PFSK-1 (cell line): ENCODE measurements around the gene TGM5.

Experiments used
- FOXP2 ChIP-seq: optimal IDR thresholded peaks from 2 replicates; pipeline ENCODE3; 2011; ENCODE audit warnings: borderline replicate concordance, control low read depth, inconsistent platforms; ENCODE audit not compliant: insufficient read depth; ENCODE audit errors: extremely low read length, extremely low read depth
- POLR2AphosphoS5 ChIP-seq: IDR thresholded peaks from 2 replicates; pipeline ENCODE4 v1.6.1; 2012; ENCODE audit warnings: low read depth, mild to moderate bottlenecking, control low read depth, low read length, moderate library complexity
- SIN3A ChIP-seq: IDR thresholded peaks from 2 replicates; pipeline ENCODE4 v1.6.1; 2012; ENCODE audit warnings: mild to moderate bottlenecking, low read length, moderate library complexity, borderline replicate concordance; ENCODE audit not compliant: insufficient read depth
- TAF1 ChIP-seq: IDR thresholded peaks from 2 replicates; pipeline ENCODE4 v1.6.1; 2012; ENCODE audit warnings: low read length, control low read depth, borderline replicate concordance; ENCODE audit not compliant: insufficient read depth
- TF ChIP-seq, protein P1 (sequence below), 2 experiments: IDR thresholded peaks; 2 replicates each; pipeline versions ENCODE4 v1.6.1 to v1.8.0; 2011 to 2012; ENCODE audit warnings: low read depth in 2 of 2, low read length in 2 of 2, control low read depth in 1 of 2, inconsistent platforms in 1 of 2, mild to moderate bottlenecking in 1 of 2, moderate library complexity in 1 of 2; ENCODE audit not compliant: insufficient read depth in 1 of 2

DNA sequence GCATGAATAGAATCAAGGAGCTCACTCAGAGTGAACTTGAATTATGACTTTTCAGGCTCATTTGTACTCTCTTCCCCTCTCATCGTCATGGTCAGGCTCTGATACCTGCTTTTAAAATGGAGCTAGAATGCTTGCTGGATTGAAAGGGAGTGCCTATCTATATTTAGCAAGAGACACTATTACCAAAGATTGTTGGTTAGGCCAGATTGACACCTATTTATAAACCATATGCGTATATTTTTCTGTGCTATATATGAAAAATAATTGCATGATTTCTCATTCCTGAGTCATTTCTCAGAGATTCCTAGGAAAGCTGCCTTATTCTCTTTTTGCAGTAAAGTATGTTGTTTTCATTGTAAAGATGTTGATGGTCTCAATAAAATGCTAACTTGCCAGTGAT is 71.9 kb downstream of the TGM5 start:
- TF ChIP-seq SIN3A (no peak), POLR2AphosphoS5 (no peak), TAF1 (no peak), FOXP2 (no peak)
- TF ChIP-seq, protein P1, sequence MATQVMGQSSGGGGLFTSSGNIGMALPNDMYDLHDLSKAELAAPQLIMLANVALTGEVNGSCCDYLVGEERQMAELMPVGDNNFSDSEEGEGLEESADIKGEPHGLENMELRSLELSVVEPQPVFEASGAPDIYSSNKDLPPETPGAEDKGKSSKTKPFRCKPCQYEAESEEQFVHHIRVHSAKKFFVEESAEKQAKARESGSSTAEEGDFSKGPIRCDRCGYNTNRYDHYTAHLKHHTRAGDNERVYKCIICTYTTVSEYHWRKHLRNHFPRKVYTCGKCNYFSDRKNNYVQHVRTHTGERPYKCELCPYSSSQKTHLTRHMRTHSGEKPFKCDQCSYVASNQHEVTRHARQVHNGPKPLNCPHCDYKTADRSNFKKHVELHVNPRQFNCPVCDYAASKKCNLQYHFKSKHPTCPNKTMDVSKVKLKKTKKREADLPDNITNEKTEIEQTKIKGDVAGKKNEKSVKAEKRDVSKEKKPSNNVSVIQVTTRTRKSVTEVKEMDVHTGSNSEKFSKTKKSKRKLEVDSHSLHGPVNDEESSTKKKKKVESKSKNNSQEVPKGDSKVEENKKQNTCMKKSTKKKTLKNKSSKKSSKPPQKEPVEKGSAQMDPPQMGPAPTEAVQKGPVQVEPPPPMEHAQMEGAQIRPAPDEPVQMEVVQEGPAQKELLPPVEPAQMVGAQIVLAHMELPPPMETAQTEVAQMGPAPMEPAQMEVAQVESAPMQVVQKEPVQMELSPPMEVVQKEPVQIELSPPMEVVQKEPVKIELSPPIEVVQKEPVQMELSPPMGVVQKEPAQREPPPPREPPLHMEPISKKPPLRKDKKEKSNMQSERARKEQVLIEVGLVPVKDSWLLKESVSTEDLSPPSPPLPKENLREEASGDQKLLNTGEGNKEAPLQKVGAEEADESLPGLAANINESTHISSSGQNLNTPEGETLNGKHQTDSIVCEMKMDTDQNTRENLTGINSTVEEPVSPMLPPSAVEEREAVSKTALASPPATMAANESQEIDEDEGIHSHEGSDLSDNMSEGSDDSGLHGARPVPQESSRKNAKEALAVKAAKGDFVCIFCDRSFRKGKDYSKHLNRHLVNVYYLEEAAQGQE (IDR thresholded peaks at IDR 0.05; ENCODE audit: insufficient read depth in 1 of 2, low read depth in 2 of 2, low read length in 2 of 2): no peak
